Activated T-cell treated with anti-CD3 and anti-CD28 coated beads, Interleukin-2, amount 50 U/mL, for 48 hours (primary cell): ENCODE data around the gene AP4E1.
"Not testable (repeated sequence)": the region's sequence is repeated elsewhere in the genome, so short reads cannot be mapped to it uniquely, and the experiment has no call there.

Experiments used
- DNase-seq, 2 experiments: peaks; one replicate each; pipeline ENCODE4 v3.0.0-alpha.2; 2020

The AP4E1 gene

DNA sequence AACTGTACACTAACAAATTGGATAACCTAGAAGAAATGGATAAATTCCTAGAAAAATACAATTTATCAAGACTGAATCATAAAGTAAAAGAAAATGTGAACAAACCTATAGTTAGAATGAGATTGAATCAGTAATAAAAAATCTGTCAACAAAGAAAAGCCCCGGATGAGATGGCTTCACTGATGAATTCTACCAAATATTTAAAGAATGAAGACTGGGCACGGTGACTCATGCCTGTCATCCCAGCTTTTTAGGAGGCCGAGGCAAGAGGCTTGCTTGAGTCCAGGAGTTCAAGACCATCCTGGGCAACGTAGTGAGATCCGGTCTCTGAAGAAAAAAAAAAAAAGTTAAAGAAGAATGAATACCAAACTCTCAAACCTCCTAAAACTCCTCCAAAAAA is 17.7 kb upstream of the AP4E1 start:
- no peak for DNase-seq

DNA sequence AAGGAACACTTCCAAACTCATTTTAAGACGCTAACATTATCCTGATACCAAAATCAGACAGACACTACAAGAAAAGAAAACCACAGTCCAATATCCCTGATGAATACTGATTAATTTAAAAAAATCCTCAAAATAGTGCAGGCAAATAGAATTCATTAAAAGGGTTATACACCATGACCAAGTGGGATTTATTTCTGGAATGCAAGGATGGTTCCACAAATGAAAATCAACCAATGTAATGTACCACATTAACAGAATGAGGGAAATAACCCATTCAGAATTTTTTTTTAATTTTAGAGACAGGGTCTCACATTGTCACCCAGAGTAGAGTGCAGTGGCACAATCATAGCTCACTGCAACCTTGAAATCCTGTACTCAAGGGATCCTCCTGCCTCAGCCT is 17.3 kb upstream of the AP4E1 start:
- no peak for DNase-seq

DNA sequence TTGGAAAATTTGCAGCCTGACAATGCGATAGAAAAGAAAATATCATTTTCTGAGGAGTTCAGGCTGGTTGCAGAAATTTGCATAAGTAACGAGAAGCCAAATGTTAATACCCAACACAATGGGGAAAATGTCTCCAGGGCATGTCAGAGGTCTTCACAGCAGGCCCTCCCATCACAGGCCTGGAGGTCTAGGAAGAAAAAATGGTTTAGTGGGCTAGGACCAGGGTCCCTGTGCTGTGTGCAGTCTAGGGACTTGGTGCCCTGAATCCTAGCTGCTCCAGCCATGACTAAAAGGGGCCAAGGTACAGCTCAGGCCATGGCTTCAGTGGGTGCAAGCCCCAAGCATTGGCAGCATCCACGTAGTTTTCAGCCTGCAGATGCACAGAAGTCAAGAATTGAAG is 14.5 kb upstream of the AP4E1 start:
- DNase-seq: no peak

DNA sequence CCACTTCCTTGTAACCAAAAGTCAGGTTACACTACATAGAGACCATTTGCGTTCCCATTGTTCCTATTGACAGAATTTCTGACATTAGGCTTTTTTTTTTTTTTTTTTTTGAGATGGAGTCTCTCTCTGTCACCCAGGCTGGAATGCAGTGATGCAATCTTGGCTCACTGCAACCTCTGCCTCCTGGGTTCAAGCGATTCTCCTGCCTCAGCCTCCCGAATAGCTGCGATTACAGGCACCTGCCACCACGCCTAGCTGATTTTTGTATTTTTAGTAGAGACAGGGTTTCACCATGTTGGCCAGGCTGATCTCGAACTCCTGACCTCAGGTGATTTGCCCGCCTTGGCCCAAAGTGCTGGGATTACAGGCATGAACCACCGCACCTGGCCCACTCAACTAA is 7.1 kb upstream of the AP4E1 start:
- not testable (repeated sequence) for DNase-seq

DNA sequence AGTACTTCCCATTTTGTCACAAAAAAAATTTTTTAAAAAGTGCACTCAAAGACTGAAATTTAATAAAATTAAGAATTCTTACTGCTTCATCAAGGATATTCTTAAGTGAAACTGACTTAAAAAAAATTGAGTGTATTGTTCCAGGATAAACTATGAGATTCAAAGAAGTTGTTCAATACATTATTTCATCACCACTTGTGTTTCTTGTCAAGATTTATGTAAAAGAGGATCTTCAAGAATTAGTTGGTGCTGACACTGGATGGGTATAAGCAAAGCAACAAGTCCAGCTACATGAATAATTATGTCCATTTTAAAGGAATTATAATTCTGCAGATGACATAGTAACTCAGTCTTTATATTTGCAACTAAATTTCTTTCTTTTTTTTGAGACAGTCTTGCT is 4.3 kb upstream of the AP4E1 start:
- DNase-seq: no peak

DNA sequence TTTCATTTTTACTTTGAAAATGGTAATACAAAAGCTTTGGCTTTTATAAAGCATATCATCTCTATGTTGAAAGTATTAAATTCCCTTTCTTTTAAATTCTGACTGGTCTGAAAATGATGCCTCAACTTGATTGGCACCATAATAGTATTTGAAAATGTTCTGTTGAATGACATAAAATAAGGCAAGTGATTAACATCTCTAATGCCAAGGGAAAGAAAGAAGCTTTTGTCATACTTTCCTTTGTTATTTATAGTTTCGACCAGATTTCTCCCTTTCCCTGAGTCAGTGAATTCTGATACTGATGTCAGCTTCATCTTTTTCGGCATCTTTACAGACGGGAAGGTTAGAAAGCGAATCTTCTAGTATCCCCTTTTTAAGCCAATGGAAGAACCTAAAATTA is 3.4 kb upstream of the AP4E1 start:
- DNase-seq: no peak

DNA sequence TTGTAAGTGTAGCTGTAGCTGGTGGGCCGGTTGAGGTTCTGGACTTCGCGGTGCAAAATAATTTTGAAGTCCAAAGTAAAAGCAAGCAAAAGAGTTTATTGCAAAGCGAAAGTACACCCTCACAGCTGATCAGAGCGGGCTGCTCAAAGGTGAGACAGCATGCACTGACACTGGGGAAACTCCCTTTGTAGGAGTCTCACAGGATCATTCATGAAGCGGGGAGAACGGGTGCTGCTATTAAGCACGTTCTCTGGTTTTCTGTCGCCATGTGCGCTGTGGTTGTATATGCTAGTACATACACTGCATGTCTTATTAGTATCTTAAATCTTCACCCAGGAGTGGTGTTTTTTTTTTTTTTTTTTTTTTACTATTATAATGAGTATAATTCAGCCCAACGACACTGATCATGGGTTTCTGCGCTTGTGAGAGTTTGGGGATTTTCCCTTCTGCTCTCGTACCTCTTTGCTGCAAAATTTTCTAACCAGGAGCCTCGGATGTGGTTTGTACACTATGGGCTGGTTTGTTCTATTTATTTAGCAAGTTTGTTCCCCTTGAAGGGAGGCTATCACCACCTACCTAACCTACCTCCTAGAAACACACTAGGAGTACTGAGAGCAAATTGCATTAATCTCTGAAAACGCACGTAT is 1.4 kb upstream of the AP4E1 start:
- DNase-seq: peak; percentile 81 to 82

DNA sequence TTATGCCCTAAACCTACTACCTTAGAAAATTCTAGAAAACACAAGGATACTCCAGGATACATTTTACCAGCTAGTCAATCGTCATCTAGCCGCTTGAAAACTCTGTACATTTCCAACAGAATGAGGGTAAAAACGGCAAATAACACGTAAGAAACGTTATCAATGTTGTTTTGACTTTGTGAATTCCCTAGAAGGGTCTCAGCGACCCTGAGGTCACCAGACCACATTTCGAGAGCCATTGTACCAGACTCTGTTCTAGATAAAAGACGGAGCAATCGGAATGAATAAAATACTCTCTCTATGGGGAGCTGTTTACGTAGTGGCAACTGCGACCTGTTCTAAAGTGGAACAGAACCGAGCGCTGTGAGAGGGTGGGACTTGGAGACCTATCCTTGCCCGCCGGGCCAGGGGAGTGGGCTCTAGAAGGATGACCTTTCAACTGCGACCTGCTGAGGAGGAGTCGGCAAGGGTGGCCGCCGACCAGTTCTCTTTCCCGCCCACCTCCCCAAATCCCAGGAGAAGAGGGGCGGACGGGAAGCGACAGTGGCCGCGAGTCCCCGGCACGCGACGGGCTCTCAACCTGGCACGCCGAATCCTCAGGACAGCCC is 778 bp upstream of the AP4E1 start:
- DNase-seq: peak in 1 of 2 experiments; percentile 71

DNA sequence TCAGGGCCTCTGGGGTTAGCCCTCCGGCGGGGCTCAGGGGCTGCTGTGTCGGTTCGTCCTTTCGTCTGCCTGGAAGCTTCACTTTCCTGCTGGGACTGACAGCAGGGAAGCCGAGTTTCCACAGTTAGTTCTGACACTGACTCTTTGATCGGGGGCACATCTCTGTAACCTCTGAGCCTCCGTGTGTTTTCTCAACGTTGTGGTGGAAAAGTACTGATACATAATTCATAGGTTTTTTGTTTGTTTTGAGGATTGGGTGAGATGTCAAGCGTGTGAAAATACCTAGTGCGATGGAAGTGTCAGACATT is 481 bp downstream of the AP4E1 start:
- no peak for DNase-seq

DNA sequence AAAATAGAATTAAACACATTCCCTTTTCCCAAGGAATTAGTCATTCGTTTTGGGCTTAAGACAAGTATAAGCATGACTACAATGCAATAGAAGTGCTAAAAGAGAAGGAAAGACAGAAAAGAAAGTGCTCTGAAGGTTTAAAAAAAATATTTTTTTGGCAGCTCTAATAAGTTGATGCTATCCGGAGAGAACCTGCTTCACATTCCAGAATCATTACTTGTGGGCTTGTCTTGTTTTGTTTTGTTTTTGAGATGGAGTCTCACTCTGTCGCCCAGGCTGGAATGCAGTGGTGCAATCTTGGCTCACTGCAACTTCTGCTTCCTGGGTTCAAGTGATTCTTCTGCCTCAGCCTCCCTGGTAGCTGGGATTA is 1.9 kb downstream of the AP4E1 start:
- not testable (repeated sequence) for DNase-seq

DNA sequence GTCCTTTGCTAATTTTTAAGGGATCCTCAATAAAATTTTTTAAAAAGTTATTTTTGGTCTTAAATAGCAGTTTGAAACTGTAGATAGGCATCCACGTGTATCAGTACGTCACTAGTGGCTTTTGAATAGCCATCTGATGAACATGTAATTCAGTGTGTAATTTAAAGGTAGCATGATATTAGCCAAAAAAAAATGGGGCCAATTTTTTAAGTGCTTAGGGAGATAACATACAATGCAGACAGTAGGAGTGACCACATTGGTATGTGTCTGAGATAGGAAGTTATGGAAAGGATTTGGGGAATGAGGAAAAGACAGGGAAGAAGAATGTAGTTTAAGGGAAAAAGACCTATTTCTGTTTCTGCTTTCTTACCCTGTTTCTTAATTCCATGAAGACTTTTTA is 2.5 kb downstream of the AP4E1 start:
- DNase-seq: no peak

DNA sequence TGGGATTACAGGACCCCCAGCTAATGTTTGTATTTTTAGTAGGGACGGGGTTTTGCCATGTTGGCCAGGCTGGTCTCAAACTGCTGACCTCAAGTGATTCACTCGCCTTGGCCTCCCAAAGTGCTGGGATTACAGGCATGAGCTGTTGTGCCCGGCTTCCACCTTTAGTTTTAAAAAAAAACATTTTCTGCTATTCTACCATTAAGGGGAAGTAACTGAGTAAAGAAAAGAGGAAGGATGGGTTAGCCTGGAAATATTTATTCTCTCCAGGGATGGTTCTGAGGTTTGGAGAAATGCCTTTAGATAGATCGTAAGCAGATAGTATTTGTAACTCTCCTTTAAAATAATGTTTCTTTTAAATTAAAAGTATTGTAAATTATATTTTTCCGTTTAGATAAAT is 3.1 kb downstream of the AP4E1 start:
- DNase-seq: no peak

DNA sequence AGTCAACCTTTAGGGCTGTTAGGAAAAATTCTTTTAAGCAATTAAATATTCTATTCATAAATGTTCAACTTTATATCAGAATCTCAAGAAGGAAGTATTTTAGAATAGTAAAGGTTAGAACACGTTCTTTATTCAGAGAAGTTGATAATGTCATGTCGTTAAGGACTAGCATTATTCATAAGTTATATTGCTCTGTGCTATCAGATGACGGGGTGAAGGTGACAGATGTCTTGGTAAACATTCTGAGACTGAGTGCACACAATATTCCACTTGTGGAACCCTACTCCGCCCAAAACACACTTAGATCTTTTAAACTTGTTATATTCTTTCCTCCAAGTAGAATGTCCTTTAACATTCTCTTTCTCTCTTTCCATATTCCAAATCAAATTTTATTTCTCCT is 7.9 kb downstream of the AP4E1 start:
- DNase-seq: no peak

DNA sequence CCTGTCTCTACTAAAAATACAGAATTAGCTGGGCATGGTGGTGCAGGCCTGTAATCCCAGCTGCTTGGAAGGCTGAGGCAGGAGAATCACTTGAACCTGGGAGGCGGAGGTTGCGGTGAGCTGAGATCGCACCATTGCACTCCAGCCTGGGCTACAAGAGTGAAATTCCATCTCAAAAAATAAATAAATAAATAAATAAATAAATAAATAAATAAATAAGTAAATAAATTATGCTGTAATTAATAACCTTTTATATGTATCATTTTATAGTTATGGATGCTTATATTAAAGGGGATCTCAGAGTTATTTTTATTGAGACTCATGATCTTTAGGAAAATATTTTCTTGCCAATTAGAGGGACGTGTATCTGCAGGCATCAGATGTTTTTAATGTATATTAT is 10.9 kb downstream of the AP4E1 start:
- not testable (repeated sequence) for DNase-seq

DNA sequence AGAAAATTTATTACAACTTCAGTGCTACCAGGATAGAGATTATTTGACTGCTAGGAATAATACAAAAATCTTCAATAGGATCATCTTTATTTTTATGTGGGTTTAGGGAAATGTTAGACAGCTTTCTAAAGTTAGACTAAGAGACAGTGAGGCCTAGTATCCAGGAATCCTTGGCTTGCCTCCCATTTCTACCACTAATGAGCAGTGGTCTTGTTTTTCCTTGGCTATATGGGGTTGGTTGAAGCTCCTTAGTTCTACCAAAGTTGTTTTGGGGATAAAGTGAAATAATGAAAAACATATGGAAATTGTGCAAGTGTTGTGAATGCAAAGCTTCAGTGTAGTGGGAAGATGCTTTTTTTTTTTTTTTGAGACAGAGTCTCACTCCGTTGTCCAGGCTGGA is 16.8 kb downstream of the AP4E1 start:
- no peak for DNase-seq

DNA sequence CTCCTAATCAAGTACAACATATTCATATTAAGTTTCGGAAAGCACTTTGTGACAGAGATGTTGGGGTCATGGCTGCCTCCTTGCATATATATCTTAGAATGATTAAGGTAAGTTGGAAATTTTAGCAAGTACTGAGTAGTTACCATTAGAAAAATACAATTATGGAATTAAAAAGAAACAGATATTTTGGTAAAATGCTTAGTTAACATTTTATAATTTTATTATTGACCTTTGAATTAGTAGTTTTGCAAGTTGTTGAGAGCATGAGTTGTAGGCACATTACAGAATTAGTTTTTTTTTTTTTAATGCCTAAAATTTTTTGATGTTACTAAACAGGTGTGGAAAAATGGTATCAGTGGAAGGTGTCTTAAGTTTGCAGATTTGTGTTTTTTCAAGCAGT is 20.6 kb downstream of the AP4E1 start:
- DNase-seq: no peak

DNA sequence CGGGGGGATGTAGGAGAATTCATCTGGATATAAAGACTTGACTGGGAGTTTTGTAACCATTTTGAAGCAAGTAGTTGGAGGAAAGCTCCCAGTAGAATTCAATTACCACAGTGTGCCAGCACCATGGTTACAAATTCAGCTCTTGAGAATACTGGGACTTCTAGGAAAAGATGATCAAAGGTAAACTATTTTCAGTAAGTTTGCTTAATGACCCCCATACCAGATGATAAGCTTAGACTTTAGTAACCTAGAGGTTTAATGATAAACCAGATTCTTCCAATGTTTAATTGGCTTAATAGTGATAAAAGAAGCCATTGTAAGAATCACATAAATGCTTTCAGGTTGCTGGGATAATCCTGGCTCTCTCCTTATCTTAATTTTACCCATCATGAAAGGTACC is 22.3 kb downstream of the AP4E1 start:
- no peak for DNase-seq

DNA sequence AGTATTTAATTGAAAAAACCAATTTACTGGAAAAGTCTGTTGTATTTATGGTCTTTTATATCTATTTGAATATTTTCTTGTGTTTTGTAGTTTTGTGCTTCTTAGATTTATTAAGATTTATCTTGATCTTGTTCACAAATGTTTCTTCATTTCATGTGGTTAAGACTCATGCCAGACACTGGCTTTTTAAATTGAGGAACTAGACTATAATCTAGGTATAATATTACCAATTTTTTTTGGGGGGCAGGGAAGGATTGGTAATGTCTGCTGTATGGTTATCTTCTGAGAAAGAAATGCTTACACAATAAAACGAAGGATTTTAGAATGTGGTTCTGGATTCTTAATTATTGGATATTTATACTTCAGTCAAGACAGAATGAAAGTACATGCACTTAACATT is 24.9 kb downstream of the AP4E1 start:
- DNase-seq: no peak

DNA sequence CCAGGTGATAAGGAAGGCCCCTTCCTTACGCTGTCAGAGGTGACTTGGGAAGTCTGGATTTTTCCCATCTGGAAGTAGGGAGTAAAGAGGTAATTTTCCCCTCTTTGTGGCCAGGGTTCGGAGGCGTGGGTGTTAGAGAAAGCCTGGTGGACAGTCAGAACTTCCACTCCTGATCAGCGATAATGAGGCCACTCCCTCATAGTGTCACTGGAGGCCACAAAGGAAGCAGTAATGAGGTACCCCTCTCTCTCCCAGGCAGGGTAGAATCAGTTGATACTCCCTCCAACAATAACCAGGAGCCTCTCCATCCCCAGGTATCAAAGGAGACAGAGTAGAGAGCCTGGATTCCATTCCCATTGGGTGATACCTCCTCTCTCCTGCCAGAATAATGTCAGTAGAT is 30.0 kb downstream of the AP4E1 start:
- no peak for DNase-seq

DNA sequence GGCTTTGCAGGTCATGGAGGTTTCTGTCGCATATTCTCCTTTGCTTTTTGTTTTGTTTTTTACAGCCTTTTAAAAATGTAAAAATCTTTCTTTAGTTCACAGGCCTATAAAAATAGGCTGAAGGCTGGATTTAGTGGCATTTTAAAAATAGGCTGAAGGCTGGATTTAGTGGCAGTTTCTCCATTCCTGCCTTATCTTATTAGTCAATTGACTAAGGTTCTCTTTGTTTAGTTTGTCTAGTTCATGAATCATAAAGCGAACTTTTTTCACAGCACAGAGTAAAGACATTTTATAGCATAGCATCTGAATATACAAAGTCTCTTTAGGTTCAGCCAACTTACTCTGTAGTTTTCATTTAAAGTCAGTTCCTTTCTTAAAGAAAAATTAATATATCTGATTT is 31.4 kb downstream of the AP4E1 start:
- DNase-seq: no peak

DNA sequence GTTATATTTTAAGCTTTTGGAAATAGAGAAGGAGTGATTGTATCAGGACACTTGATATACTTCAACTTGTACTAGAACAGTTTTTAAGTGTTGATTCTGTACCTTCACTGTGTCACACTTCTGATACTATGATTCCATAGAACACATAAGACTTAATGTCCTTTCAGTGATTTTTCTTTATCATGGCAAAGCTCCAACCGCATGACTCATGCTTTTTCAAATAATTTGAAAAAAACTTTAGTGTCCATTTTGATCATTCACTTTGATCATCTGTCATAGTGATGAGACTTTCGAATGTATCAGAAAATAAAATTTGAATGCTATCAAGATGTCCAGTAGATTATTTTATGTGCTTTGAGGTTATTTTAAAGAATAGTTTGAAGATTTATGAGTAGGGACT is 32.0 kb downstream of the AP4E1 start:
- no peak for DNase-seq

DNA sequence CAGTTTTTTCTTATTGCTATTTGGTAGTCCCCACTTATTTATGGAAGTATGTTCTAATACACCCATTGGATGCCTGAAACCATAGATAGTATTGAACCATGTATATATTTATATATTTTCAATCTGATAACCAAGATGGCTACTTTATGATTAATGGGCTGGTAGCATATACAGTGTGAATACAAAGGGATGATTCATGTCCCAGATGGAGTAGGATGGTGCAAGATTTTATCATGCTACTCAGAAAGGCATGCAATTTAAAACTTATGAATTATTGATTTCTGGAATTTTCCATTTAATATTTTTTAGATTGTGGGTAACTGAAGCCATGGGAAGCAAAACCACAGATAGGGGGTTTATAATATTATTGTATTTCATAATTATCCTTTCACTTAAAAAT is 35.2 kb downstream of the AP4E1 start:
- no peak for DNase-seq

DNA sequence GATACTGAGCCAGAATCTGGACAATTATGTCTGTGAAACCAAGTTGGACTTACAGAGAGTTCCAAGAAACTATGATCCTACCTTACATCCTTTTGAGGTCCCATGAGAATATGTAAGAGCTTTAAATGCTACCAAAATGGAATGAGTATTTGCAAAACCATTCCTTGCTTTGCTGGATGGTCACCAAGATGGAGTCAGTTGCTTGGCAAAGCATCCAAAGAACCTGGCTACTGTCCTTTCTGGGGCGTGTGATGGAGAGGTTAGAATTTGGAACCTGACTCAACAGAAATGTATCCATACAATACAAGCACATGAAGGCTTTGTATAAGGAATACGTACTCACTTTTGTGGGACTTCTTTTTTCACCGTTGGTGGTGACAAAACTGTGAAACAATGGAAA is 36.2 kb downstream of the AP4E1 start:
- DNase-seq: no peak

DNA sequence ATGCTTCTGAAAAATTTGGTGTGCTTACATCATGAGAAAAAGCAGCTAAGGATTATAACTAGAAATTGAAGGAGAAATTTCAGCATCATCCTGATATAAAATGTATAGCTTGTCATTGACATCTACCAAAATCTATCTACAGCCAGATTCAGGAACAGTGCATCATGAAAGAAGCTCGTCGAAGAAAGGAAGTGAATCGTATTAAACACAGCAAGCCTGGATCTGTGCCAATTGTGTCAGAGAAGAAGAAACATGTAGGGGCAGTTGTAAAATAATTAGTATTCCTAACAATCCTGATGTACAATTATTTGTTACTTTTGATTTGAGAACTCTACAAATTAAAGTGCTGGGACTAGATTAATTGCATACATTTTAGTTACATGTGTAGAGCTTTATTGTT is 37.2 kb downstream of the AP4E1 start:
- no peak for DNase-seq

DNA sequence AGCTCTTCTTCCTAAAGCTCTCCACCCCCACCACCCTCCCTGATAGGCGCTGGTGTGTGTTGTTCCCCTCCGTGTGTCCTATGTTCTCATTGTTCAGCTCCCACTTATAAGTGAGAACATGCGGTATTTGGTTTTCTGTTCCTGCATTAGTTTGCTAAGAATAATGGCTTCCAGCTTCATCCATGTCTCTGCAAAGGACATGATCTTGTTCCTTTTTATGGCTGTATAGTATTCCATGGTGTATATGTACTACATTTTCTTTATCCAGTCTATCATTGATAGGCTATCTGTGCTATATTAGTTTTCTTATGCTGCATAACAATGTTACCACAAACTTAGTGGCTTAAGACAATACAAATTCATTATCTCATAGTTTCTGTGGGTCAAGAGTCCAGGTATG is 42.3 kb downstream of the AP4E1 start:
- DNase-seq: not testable (repeated sequence)

DNA sequence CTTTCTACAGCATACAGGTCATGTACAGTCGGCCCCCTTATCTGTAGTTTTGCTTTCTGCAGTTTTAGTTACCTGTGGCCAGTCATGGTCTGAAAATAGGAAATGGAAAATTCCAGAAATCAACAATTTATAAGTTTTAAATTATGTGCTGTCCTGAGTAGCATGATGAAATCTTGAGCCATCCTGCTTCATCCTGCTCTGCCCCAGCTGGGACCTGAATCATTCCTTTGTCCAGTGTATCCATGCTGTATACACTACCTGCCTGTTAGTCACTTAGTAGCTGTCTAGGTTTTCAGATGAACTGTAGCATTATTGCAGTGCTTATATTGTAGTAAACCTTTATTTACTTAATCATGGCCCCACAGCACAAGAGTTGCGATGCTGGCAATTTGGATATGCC is 44.8 kb downstream of the AP4E1 start:
- no peak for DNase-seq
